Limb (tissue), 2 donors: Measurements from ENCODE around the gene PCDHGA5.
"Not testable (repeated sequence)": the region's sequence is repeated elsewhere in the genome, so short reads cannot be mapped to it uniquely, and the experiment has no call there.

Experiments used
- DNase-seq, 2 donors: peaks; one replicate each; pipeline ENCODE4 v3.0.0-alpha.2; 2016; ENCODE audit errors: extremely low spot score in 2 of 2

Gene PCDHGA5

GRCh38 chr5:141414548-141415274 lies 50.7 kb downstream of the PCDHGA5 start:
- not testable (repeated sequence) for DNase-seq

DNA sequence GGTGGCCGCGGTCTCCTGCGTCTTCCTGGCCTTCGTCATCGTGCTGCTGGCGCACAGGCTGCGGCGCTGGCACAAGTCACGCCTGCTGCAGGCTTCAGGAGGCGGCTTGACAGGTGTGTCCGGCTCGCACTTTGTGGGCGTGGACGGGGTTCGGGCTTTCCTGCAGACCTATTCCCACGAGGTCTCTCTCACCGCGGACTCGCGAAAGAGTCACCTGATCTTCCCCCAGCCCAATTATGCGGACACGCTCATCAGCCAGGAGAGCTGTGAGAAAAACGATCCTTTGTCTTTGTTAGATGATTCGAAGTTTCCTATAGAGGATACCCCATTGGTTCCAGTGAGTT lies 51.3 kb downstream of the PCDHGA5 start:
- not testable (repeated sequence) for DNase-seq
